ENCODE data around the gene RAB40C.

DNA sequence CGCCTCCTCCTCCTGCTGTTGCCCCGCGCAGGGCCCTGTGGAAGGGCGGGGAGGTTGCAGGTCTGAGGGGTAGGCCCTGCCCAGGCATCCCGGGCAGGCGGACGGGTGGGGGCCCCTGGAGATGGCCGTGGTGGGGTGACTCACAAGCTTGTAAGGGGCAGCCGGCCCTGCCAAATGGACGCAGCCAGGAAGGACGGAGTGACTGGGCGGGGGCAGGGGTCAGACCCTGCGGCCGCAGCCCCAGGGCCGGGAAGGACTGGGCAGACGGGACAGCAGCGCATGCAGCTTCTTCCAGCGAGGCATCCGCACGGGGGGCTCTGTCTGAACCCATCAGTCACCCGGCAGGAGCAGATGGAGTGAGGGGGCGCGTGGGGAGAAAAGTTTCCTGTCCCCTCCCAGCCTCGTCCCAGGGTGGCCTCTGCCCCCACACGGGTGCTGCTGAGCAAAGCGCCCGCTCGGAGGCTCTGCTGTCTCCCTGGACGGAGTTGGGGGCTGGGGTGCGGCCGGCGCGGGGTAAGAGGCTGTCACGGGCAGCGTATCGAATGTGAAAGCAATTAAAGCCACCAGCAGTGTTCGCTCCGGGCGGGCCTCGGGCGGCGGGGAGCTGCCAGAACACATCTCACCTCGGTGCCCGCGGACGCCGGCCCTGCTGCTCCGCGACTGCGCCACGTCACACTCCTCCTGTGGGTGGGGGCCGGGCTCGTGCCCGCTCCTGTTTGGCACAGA, 35.1 kb upstream of the RAB40C start:
- TF ChIP-seq, protein P1, sequence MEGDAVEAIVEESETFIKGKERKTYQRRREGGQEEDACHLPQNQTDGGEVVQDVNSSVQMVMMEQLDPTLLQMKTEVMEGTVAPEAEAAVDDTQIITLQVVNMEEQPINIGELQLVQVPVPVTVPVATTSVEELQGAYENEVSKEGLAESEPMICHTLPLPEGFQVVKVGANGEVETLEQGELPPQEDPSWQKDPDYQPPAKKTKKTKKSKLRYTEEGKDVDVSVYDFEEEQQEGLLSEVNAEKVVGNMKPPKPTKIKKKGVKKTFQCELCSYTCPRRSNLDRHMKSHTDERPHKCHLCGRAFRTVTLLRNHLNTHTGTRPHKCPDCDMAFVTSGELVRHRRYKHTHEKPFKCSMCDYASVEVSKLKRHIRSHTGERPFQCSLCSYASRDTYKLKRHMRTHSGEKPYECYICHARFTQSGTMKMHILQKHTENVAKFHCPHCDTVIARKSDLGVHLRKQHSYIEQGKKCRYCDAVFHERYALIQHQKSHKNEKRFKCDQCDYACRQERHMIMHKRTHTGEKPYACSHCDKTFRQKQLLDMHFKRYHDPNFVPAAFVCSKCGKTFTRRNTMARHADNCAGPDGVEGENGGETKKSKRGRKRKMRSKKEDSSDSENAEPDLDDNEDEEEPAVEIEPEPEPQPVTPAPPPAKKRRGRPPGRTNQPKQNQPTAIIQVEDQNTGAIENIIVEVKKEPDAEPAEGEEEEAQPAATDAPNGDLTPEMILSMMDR (conservative IDR thresholded peaks at IDR 0.05 in 1 of 2, IDR thresholded peaks at IDR 0.05 in 1 of 2; ENCODE audit: extremely low read depth in 1 of 2, insufficient read depth in 1 of 2, low read depth in 1 of 2, low read length in 2 of 2) = no peak
- no peak for TF ChIP-seq EZH2 (IDR thresholded peaks at IDR 0.05; ENCODE audit: borderline replicate concordance, low read length)
